Esophagus squamous epithelium (tissue), 5 donors: ENCODE measurements around the gene GTSE1. TPM values are rescaled to one million over a fixed set of nuclear protein-coding genes. Genes with fewer than 3 reads are reported as not detected.

Experiments used
- DNase-seq: peaks from one replicate; lab custom pipeline; 2025; lab: John Stamatoyannopoulos, UW
- H3K27ac ChIP-seq, 4 donors: fragments of 200-600 bp; sonication (generic); one replicate each; pipeline ENCODE4 v1.5.1; 2016 to 2019; ENCODE audit warnings: mild to moderate bottlenecking in 1 of 4
- H3K27me3 ChIP-seq, 4 donors: fragments of 200-600 bp; sonication (generic); 1 replicate in 3 of 4; 2 replicates in 1 of 4; pipeline versions ENCODE4 v1.5.1 to v1.6.0; 2017 to 2021; ENCODE audit warnings: antibody characterized with exemption in 1 of 4
- H3K36me3 ChIP-seq, 3 donors: fragments of 200-600 bp; sonication (generic); one replicate each; pipeline ENCODE4 v1.5.1; 2016 to 2019
- H3K4me1 ChIP-seq, 3 donors: fragments of 200-600 bp; sonication (generic); one replicate each; pipeline ENCODE4 v1.5.1; 2017 to 2019
- H3K4me3 ChIP-seq, 4 donors: fragments of 200-600 bp; sonication (generic); 1 replicate in 3 of 4; 2 replicates in 1 of 4; pipeline ENCODE4 v1.5.1; 2016 to 2019; ENCODE audit warnings: mild to moderate bottlenecking in 2 of 4, moderate library complexity in 1 of 4
- H3K9me3 ChIP-seq, 3 donors: fragments of 200-600 bp; sonication (generic); one replicate each; pipeline ENCODE4 v1.5.1; 2016 to 2019
- CTCF ChIP-seq, 6 experiments: fragments of 450-650 bp in 4 of 6; fragments of 200-600 bp in 2 of 6; sonication (generic) in 2 of 6; IDR thresholded peaks; one replicate each; pipeline ENCODE4 v1.5.1; 2016 to 2019; ENCODE audit warnings: antibody characterized with exemption in 6 of 6, mild to moderate bottlenecking in 4 of 6, moderate library complexity in 4 of 6
- POLR2A ChIP-seq, 4 donors: fragments of 450-650 bp; IDR thresholded peaks; one replicate each; pipeline ENCODE4 v1.6.1; 2017; ENCODE audit warnings: antibody characterized with exemption in 4 of 4, mild to moderate bottlenecking in 4 of 4, moderate library complexity in 3 of 4
- WGBS, 2 donors: methylation state at CpG; one replicate each; pipeline ENCODE4 v1.1.5; 2018; 5-methylcytosine and 5-hydroxymethylcytosine counted together
- intact Hi-C: fragments of 100-400 bp; cut with DNase I; formaldehyde crosslinking; loops from one replicate; pipeline ENCODE4 v1.15.0; 2022
- total RNA-seq, 4 donors: library from RNA; depleted of rRNA; stranded (reverse); fragments of >200 nt; gene quantifications; one replicate each; pipeline ENCODE4 v1.1.0, GENCODE V29; 2016
- donor health status: DM: yes; HTN: yes; CAD: no.

GTSE1 gene
- total RNA-seq, 4 donors from 2014 or later, result 1.4 to 8.0 (median 3.4) TPM

GRCh38 chr22:46290843-46291785, 5.6 kb upstream of the GTSE1 start:
- Histone ChIP-seq H3K4me3 (no peak overlapping the region), H3K27me3 (no peaks in the 10 kb centered on the region), H3K4me1 (peaks cover 8 to 31% (median 16%) of the 10 kb centered on the region in 3 donors), H3K36me3 (peaks cover 4 to 74% (median 8%) of the 10 kb centered on the region in 3 donors), H3K9me3 (peaks cover 0 to 7% (median 0%) of the 10 kb centered on the region in 3 donors), H3K27ac (no peak overlapping the region)
- 91 to 93% methylated on average over 10 of the region's 23 CpGs for WGBS, 2 donors
- intact Hi-C loops, result no loop called here
- TF ChIP-seq CTCF (IDR thresholded peaks at IDR 0.05) (no peak), POLR2A (IDR thresholded peaks at IDR 0.05) (no peak)
- no peak for DNase-seq

GRCh38 chr22:46292173-46292572, 4.5 kb upstream of the GTSE1 start:
- peaks cover 14 to 38% (median 20%) of the 10 kb centered on the region in 3 donors for H3K4me1 ChIP-seq
- TF ChIP-seq CTCF (IDR thresholded peaks at IDR 0.05), result no peak
- no peak for TF ChIP-seq POLR2A (IDR thresholded peaks at IDR 0.05)
- intact Hi-C loops, result no loop called here
- peaks cover 4 to 63% (median 8%) of the 10 kb centered on the region in 3 donors for H3K36me3 ChIP-seq
- no peaks in the 10 kb centered on the region for H3K27me3 ChIP-seq
- H3K27ac ChIP-seq, result peak overlapping the region in 1 of 4 donors; percentile 49
- no peak overlapping the region for H3K4me3 ChIP-seq
- 67 to 86% methylated on average over 3 of the region's 3 CpGs for WGBS, 2 donors
- no peak for DNase-seq
- peaks cover 0 to 7% (median 0%) of the 10 kb centered on the region in 3 donors for H3K9me3 ChIP-seq

- no peak for DNase-seq
- no peaks in the 10 kb centered on the region for H3K27me3 ChIP-seq
- peaks cover 4 to 58% (median 8%) of the 10 kb centered on the region in 3 donors for H3K36me3 ChIP-seq
- peaks cover 0 to 7% (median 0%) of the 10 kb centered on the region in 3 donors for H3K9me3 ChIP-seq
- TF ChIP-seq CTCF (IDR thresholded peaks at IDR 0.05), result no peak
- 91 to 94% methylated on average over 4 to 8 of the region's 14 CpGs for WGBS, 2 donors
- intact Hi-C loops, result no loop called here
- H3K27ac ChIP-seq, result peak overlapping the region in 2 of 4 donors; percentile 39 to 49
- H3K4me1 ChIP-seq, result peaks cover 16 to 38% (median 18%) of the 10 kb centered on the region in 3 donors
- no peak overlapping the region for H3K4me3 ChIP-seq
Measured at GRCh38 chr22:46292732-46293131, 3.9 kb upstream of the GTSE1 start.

- H3K27ac ChIP-seq, result peak overlapping the region in 2 of 4 donors; percentile 39 to 71
- no peaks in the 10 kb centered on the region for H3K27me3 ChIP-seq
- H3K4me3 ChIP-seq, result no peak overlapping the region
- peaks cover 14 to 34% (median 16%) of the 10 kb centered on the region in 3 donors for H3K4me1 ChIP-seq
- TF ChIP-seq POLR2A (IDR thresholded peaks at IDR 0.05) (peak in 1 of 4 donors; percentile 32), CTCF (IDR thresholded peaks at IDR 0.05) (no peak)
- DNase-seq, result no peak
- peaks cover 0 to 7% (median 0%) of the 10 kb centered on the region in 3 donors for H3K9me3 ChIP-seq
- WGBS, 2 donors, result 71 to 74% methylated on average over 1 to 10 of the region's 11 CpGs
- intact Hi-C loops, result no loop called here
- peaks cover 4 to 48% (median 8%) of the 10 kb centered on the region in 3 donors for H3K36me3 ChIP-seq
Measured at GRCh38 chr22:46293577-46294260, 3.0 kb upstream of the GTSE1 start.
